H9 (cell line): Measurements from ENCODE around the gene XPR1. TPM values are rescaled to one million over a fixed set of nuclear protein-coding genes. Genes with fewer than 3 reads are reported as not detected.

Experiments used
- DNase-seq: peaks from one replicate; pipeline ENCODE4 v3.0.0-alpha.2; 2017
- H2AFZ ChIP-seq: one replicate; pipeline ENCODE4 v1.6.1; 2013; ENCODE audit warnings: mild to moderate bottlenecking, low read length, control low read depth, moderate library complexity
- H2AK5ac ChIP-seq: 2 replicates; pipeline ENCODE4 v1.6.1; 2013; ENCODE audit warnings: low read length, control low read depth, mixed read lengths; ENCODE audit not compliant: insufficient read length
- H2BK120ac ChIP-seq: one replicate; pipeline ENCODE4 v1.6.1; 2013; ENCODE audit warnings: low read depth, mild to moderate bottlenecking, low read length, control low read depth, inconsistent platforms; ENCODE audit not compliant: poor library complexity, severe bottlenecking
- H2BK12ac ChIP-seq: 2 replicates; pipeline ENCODE4 v1.6.1; 2013; ENCODE audit warnings: low read length, control low read depth, mixed read lengths, low read depth; ENCODE audit not compliant: insufficient read length
- H2BK15ac ChIP-seq: 2 replicates; pipeline ENCODE4 v1.6.1; 2013; ENCODE audit warnings: low read depth, low read length, control low read depth
- H2BK20ac ChIP-seq: one replicate; pipeline ENCODE4 v1.6.1; 2013; ENCODE audit warnings: low read depth, mild to moderate bottlenecking, low read length, control low read depth, inconsistent platforms; ENCODE audit not compliant: poor library complexity, severe bottlenecking
- H2BK5ac ChIP-seq: 2 replicates; pipeline ENCODE4 v1.6.1; 2013; ENCODE audit warnings: low read length, control low read depth, mixed read lengths; ENCODE audit not compliant: insufficient read length
- H3K14ac ChIP-seq: 2 replicates; pipeline ENCODE4 v1.6.1; 2013; ENCODE audit warnings: low read length, control low read depth; ENCODE audit not compliant: insufficient read depth
- H3K18ac ChIP-seq: 2 replicates; pipeline ENCODE4 v1.6.1; 2013; ENCODE audit warnings: low read depth, mild to moderate bottlenecking, mixed read lengths, low read length, control low read depth; ENCODE audit not compliant: insufficient read length
- H3K23ac ChIP-seq: 2 replicates; pipeline ENCODE4 v1.6.1; 2013; ENCODE audit warnings: low read length, control low read depth, mixed read lengths, low read depth; ENCODE audit not compliant: insufficient read length
- H3K23me2 ChIP-seq: 2 replicates; pipeline ENCODE4 v1.6.1; 2013; ENCODE audit warnings: low read depth, mild to moderate bottlenecking, mixed read lengths, low read length, control low read depth; ENCODE audit not compliant: insufficient read length, poor library complexity, severe bottlenecking
- H3K27ac ChIP-seq: 2 replicates; pipeline ENCODE4 v1.5.1; 2013; ENCODE audit warnings: low read length, control low read depth, mixed read lengths, low read depth; ENCODE audit not compliant: insufficient read length
- H3K27me3 ChIP-seq: 2 replicates; pipeline ENCODE4 v1.6.1; 2013; ENCODE audit warnings: low read length, control low read depth, inconsistent platforms; ENCODE audit not compliant: insufficient read depth
- H3K4ac ChIP-seq: 2 replicates; pipeline ENCODE4 v1.6.1; 2013; ENCODE audit warnings: low read depth, mild to moderate bottlenecking, control low read depth, inconsistent platforms, low read length, moderate library complexity
- H3K4me1 ChIP-seq: 2 replicates; pipeline ENCODE4 v1.6.1; 2013; ENCODE audit warnings: low read length, control low read depth, inconsistent platforms; ENCODE audit not compliant: insufficient read depth
- H3K4me2 ChIP-seq: 2 replicates; pipeline ENCODE4 v1.6.1; 2013; ENCODE audit warnings: low read length, control low read depth, mixed read lengths; ENCODE audit not compliant: insufficient read length, insufficient read depth
- H3K56ac ChIP-seq: 2 replicates; pipeline ENCODE4 v1.6.1; 2013; ENCODE audit warnings: low read depth, mild to moderate bottlenecking, mixed read lengths, low read length, control low read depth; ENCODE audit not compliant: insufficient read length
- H3K79me1 ChIP-seq: 2 replicates; pipeline ENCODE4 v1.6.1; 2013; ENCODE audit warnings: low read depth, mild to moderate bottlenecking, moderate library complexity, low read length, control low read depth, inconsistent platforms; ENCODE audit not compliant: insufficient read depth, poor library complexity, severe bottlenecking
- H3K79me2 ChIP-seq: 2 replicates; pipeline ENCODE4 v1.6.1; 2013; ENCODE audit warnings: low read length, control low read depth, inconsistent platforms; ENCODE audit not compliant: insufficient read depth
- H3K9ac ChIP-seq: 2 replicates; pipeline ENCODE4 v1.6.1; 2013; ENCODE audit warnings: low read length, control low read depth, mixed read lengths; ENCODE audit not compliant: insufficient read length; ENCODE audit errors: extremely low read depth
- H3K9me3 ChIP-seq: one replicate; pipeline ENCODE4 v1.6.1; 2013; ENCODE audit warnings: low read depth, low read length, inconsistent platforms; ENCODE audit not compliant: control insufficient read depth
- H3T11ph ChIP-seq: one replicate; pipeline ENCODE4 v1.6.1; 2013; ENCODE audit warnings: mild to moderate bottlenecking, low read length, control low read depth, inconsistent platforms
- H4K20me1 ChIP-seq: one replicate; pipeline ENCODE4 v1.6.1; 2013; ENCODE audit not compliant: control insufficient read depth, insufficient read length, insufficient read depth
- H4K5ac ChIP-seq: 2 replicates; pipeline ENCODE4 v1.6.1; 2013; ENCODE audit warnings: low read depth, mild to moderate bottlenecking, mixed read lengths, low read length, control low read depth; ENCODE audit not compliant: insufficient read length
- H4K8ac ChIP-seq: replicated peaks from 2 replicates; pipeline ENCODE4 v1.6.1; 2013; ENCODE audit warnings: low read length, control low read depth, mixed read lengths, low read depth; ENCODE audit not compliant: insufficient read length
- H4K91ac ChIP-seq: 2 replicates; pipeline ENCODE4 v1.6.1; 2013; ENCODE audit warnings: low read depth, mild to moderate bottlenecking, moderate library complexity, mixed read lengths, low read length, control low read depth; ENCODE audit not compliant: insufficient read length
- H3K27ac Mint-ChIP-seq, 3 experiments: 2 replicates in 2 of 3; 3 replicates in 1 of 3; pipeline ENCODE4 v1.8.0; 2020 to 2021; ENCODE audit warnings: mixed read lengths in 3 of 3, mild to moderate bottlenecking in 1 of 3, moderate library complexity in 1 of 3
- H3K27me3 Mint-ChIP-seq: 2 replicates; pipeline ENCODE4 v1.8.0; 2021; ENCODE audit warnings: low read depth, mild to moderate bottlenecking, moderate library complexity, mixed read lengths
- H3K36me3 Mint-ChIP-seq, 3 experiments: 2 replicates in 2 of 3; 3 replicates in 1 of 3; pipeline ENCODE4 v1.8.0; 2020 to 2021; ENCODE audit warnings: low read depth in 3 of 3, mixed read lengths in 3 of 3; ENCODE audit not compliant: insufficient read depth in 1 of 3
- H3K4me1 Mint-ChIP-seq, 2 experiments: 2 replicates each; pipeline ENCODE4 v1.8.0; 2020; ENCODE audit warnings: mixed read lengths in 2 of 2
- H3K4me3 Mint-ChIP-seq, 2 experiments: 2 replicates in 1 of 2; 3 replicates in 1 of 2; pipeline ENCODE4 v1.8.0; 2020 to 2021; ENCODE audit warnings: mild to moderate bottlenecking in 2 of 2, mixed read lengths in 2 of 2, moderate library complexity in 1 of 2
- H3K9me3 Mint-ChIP-seq, 2 experiments: 2 replicates in 1 of 2; 3 replicates in 1 of 2; pipeline ENCODE4 v1.8.0; 2020; ENCODE audit warnings: mild to moderate bottlenecking in 2 of 2, mixed read lengths in 2 of 2, moderate library complexity in 1 of 2
- CTCF ChIP-seq: fragments of 200-600 bp; sonication (generic); conservative IDR thresholded peaks from 3 replicates; pipeline ENCODE4 v1.8.0; 2021; ENCODE audit warnings: antibody characterized with exemption, mild to moderate bottlenecking
- WGBS: extraction: QIAGEN DNeasy Blood & Tissue Kit; methylation state at CpG from one replicate; pipeline ENCODE4 v1.1.7; 2013; ENCODE audit warnings: missing lambda C conversion rate, low lambda C conversion rate, mixed read lengths; ENCODE audit not compliant: insufficient read length; ENCODE audit errors: extremely low coverage; 5-methylcytosine and 5-hydroxymethylcytosine counted together
- total RNA-seq: library from RNA; stranded (reverse); gene quantifications from 2 replicates; pipeline ENCODE4 v1.2.1, GENCODE V29; 2021

XPR1 gene
- total RNA-seq, 1 experiment from 2014 or later: 34.1 TPM

GRCh38 chr1:180590889-180591288, 40.9 kb upstream of the XPR1 start:
- no peak overlapping the region for H3K4me3 Mint-ChIP-seq
- H3K4me2 ChIP-seq: no peak overlapping the region
- WGBS: no CpG with 5 or more reads among the region's 2 CpGs
- H3K4me1 Mint-ChIP-seq: peaks cover 3 to 5% of the 10 kb centered on the region in 2 experiments
- no peak overlapping the region for H2AFZ ChIP-seq
- no peak overlapping the region for H3K9ac ChIP-seq
- H3T11ph ChIP-seq: no peak overlapping the region
- no peaks in the 10 kb centered on the region for H3K4me1 ChIP-seq
- no peak overlapping the region for H2AK5ac ChIP-seq
- H3K9me3 ChIP-seq: no peaks in the 10 kb centered on the region
- H3K23me2 ChIP-seq: no peaks in the 10 kb centered on the region
- H2BK12ac ChIP-seq: no peak overlapping the region
- H4K91ac ChIP-seq: no peak overlapping the region
- no peaks in the 10 kb centered on the region for H3K79me2 ChIP-seq
- H3K36me3 Mint-ChIP-seq: no peaks in the 10 kb centered on the region; a peak in 1 of 7 replicates
- H3K79me1 ChIP-seq: no peaks in the 10 kb centered on the region
- no peak overlapping the region for H4K8ac ChIP-seq
- H3K9me3 Mint-ChIP-seq: peaks cover 0 to 2% of the 10 kb centered on the region in 2 experiments; a peak in 1 of 5 replicates
- H3K27ac Mint-ChIP-seq: no peak overlapping the region
- TF ChIP-seq CTCF: no peak
- no peak overlapping the region for H3K56ac ChIP-seq
- DNase-seq: no peak
- no peak overlapping the region for H3K23ac ChIP-seq
- H2BK5ac ChIP-seq: no peak overlapping the region
- H3K27me3 ChIP-seq: no peaks in the 10 kb centered on the region
- no peaks in the 10 kb centered on the region; the same call in 1 of the 2 replicates for H3K27me3 Mint-ChIP-seq
- no peak overlapping the region for H3K14ac ChIP-seq
- H3K18ac ChIP-seq: no peak overlapping the region
- no peak overlapping the region for H2BK15ac ChIP-seq
- H3K4ac ChIP-seq: no peak overlapping the region
- H4K20me1 ChIP-seq: no peaks in the 10 kb centered on the region
- no peak overlapping the region for H4K5ac ChIP-seq
- no peak overlapping the region for H3K27ac ChIP-seq
- H2BK120ac ChIP-seq: no peak overlapping the region
- H2BK20ac ChIP-seq: no peak overlapping the region
